Astrocyte (in vitro differentiated cells and primary cell): ENCODE results near the gene FETUB.

Experiments used
- CTCF ChIP-seq: IDR thresholded peaks from 2 replicates; pipeline ENCODE4 v1.5.1; 2011; ENCODE audit warnings: low read depth, mild to moderate bottlenecking, inconsistent platforms, low read length, moderate library complexity; ENCODE audit not compliant: insufficient read depth
- EZH2 ChIP-seq: IDR thresholded peaks from 2 replicates; pipeline ENCODE4 v1.6.1; 2012; ENCODE audit warnings: mild to moderate bottlenecking, low read length, inconsistent platforms; ENCODE audit not compliant: insufficient read depth

- TF ChIP-seq CTCF: no peak
- TF ChIP-seq EZH2: no peak
Observed at GRCh38 chr3:186638259-186638658, 1.9 kb upstream of the FETUB start.
